ENCODE measurements around the gene ZNF716.
"Not testable (repeated sequence)": the region's sequence is repeated elsewhere in the genome, so short reads cannot be mapped to it uniquely, and the experiment has no call there.

DNA sequence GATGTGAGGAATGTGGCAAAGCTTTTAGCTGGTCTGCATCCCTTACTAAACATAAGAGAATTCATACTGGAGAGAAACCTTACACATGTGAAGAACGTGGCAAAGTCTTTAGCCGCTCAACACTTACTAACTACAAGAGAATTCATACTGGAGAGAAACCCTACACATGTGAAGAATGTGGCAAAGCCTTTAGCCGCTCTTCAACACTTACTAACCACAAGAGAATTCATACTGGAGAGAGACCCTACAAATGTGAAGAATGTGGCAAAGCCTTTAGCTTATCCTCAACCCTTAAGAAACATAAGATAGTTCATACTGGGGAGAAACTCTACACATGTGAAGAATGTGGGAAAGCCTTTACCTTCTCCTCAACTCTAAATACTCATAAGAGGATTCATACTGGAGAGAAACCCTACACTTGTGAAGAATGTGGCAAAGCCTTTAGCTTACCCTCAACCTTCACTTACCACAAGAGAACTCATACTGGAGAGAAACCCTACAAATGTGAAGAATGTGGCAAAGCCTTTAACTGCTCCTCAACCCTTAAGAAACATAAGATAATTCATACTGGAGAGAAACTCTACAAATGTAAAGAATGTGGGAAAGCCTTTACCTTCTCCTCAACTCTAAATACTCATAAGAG, 19.3 kb downstream of the ZNF716 start:
- TF ChIP-seq CTCF, POLR2A (IDR thresholded peaks at IDR 0.05): not testable (repeated sequence)

Data from vagina (tissue), 2 donors.